ENCODE results near the gene GPR37.

- TF ChIP-seq CTCF (IDR thresholded peaks at IDR 0.05 in 8 of 11, conservative IDR thresholded peaks at IDR 0.05 in 3 of 11) (peak in 2 of 11 experiments; percentile 15 to 23), POLR2AphosphoS5 (IDR thresholded peaks at IDR 0.05) (peak in 2 of 3 donors; percentile 52 to 67)
These were observed at the start of gene GPR37 for GRCh38 chr7:124765401-124766352.

Measured in spleen (tissue), 7 donors.